COLO668 (cell line): ENCODE results near the gene SPNS2.

Experiments
- DNase-seq: peaks from one replicate; lab custom pipeline; 2025; ENCODE audit not compliant: unreplicated experiment; lab: John Stamatoyannopoulos, UW

SPNS2 gene

GRCh38 chr17:4536742-4537411 lies 38.2 kb downstream of the SPNS2 start:
- DNase-seq: no peak

GRCh38 chr17:4537451-4538235 lies 39.0 kb downstream of the SPNS2 start:
- DNase-seq: no peak

GRCh38 chr17:4538236-4539002 lies 39.7 kb downstream of the SPNS2 start:
- DNase-seq: no peak

- no peak for DNase-seq
Observed at GRCh38 chr17:4539025-4539424, 40.3 kb downstream of the SPNS2 start.

GRCh38 chr17:4539576-4540223 lies 41.0 kb downstream of the SPNS2 start:
- no peak for DNase-seq

- DNase-seq: no peak
Observed at GRCh38 chr17:4540224-4540651, 41.6 kb downstream of the SPNS2 start.

GRCh38 chr17:4540687-4541327 lies 42.1 kb downstream of the SPNS2 start:
- no peak for DNase-seq

- DNase-seq: no peak
Observed at GRCh38 chr17:4541328-4542002, 42.8 kb downstream of the SPNS2 start.

- DNase-seq: no peak
Observed at GRCh38 chr17:4542003-4542725, 43.5 kb downstream of the SPNS2 start.

- DNase-seq: no peak
Observed at GRCh38 chr17:4542726-4543191, 44.1 kb downstream of the SPNS2 start.

GRCh38 chr17:4543557-4544026 lies 44.9 kb downstream of the SPNS2 start:
- no peak for DNase-seq

- DNase-seq: no peak
Observed at GRCh38 chr17:4544135-4544950, 45.7 kb downstream of the SPNS2 start.

GRCh38 chr17:4544951-4545216 lies 46.2 kb downstream of the SPNS2 start:
- DNase-seq: no peak

GRCh38 chr17:4545217-4545951 lies 46.7 kb downstream of the SPNS2 start:
- no peak for DNase-seq

- DNase-seq: no peak
Observed at GRCh38 chr17:4547118-4547906, 48.6 kb downstream of the SPNS2 start.

GRCh38 chr17:4548061-4548461 lies 49.4 kb downstream of the SPNS2 start:
- no peak for DNase-seq
